K562 (cell line): ENCODE measurements around the gene DSPP. TPM values are rescaled to one million over a fixed set of nuclear protein-coding genes. Genes with fewer than 3 reads are reported as not detected.

ENCODE experiments used
- ATAC-seq: fragments of 200-7000 bp; cut with Tn5 transposase; 3 replicates; pipeline ENCODE4 v1.9.1; 2020; ENCODE audit warnings: moderate library complexity
- BruUV-seq: library from RNA; stranded (reverse); fragments of 400-500 nt; replicated peaks from 2 replicates; lab custom pipeline; 2021; lab: Mats Ljungman, UMichigan
- CTCF ChIA-PET: fragments of 300-600 bp; formaldehyde crosslinking; extraction: SDS; loops from one replicate; lab custom pipeline; 2021; ENCODE audit warnings: low intra/inter-chr PET ratio; lab: Yijun Ruan, JAX
- POLR2A ChIA-PET: fragments of 300-600, 350-650 bp; sonication (Branson Sonifier 250); formaldehyde crosslinking; extraction: SDS; loops from one replicate; lab custom pipeline; 2021; ENCODE audit warnings: antibody characterized with exemption, inconsistent platforms; lab: Yijun Ruan, JAX
- DNase-seq, 4 experiments: peaks; one replicate each; pipeline versions ENCODE4 v3.0.0 to v3.0.0-alpha.2; 2011 to 2018; ENCODE audit warnings: low spot score in 3 of 4, mixed read lengths in 3 of 4; ENCODE audit errors: extremely low read depth in 1 of 4
- FAIRE-seq: peaks from 2 replicates; lab custom pipeline; 2011; peaks lifted over from hg19 to GRCh38; lab: Jason Lieb, UNC
- H2AFZ ChIP-seq: 2 replicates; pipeline ENCODE4 v1.6.0; 2011; ENCODE audit warnings: low read depth, low read length, control low read depth, inconsistent platforms
- H3K27ac ChIP-seq: fragments of 200-600 bp; 3 replicates; pipeline ENCODE4 v1.8.0; 2011; ENCODE audit warnings: low read depth, mild to moderate bottlenecking, control low read depth, inconsistent platforms, low read length, moderate library complexity, mixed read lengths; ENCODE audit errors: extremely low read depth
- H3K27me3 ChIP-seq, 2 experiments: fragments of 300-600 bp in 1 of 2; 2 replicates in 1 of 2; 3 replicates in 1 of 2; pipeline versions ENCODE4 v1.6.0 to v1.8.0; 2011; ENCODE audit warnings: inconsistent platforms in 2 of 2, low read length in 2 of 2, mild to moderate bottlenecking in 1 of 2, mixed read lengths in 1 of 2, moderate library complexity in 1 of 2; ENCODE audit not compliant: control insufficient read depth in 2 of 2, insufficient read depth in 2 of 2
- H3K36me3 ChIP-seq: fragments of 300-600 bp; 3 replicates; pipeline ENCODE4 v1.8.0; 2011; ENCODE audit warnings: mild to moderate bottlenecking, low read length, inconsistent platforms; ENCODE audit not compliant: control insufficient read depth, insufficient read depth
- H3K4me1 ChIP-seq, 2 experiments: fragments of 200-600 bp in 1 of 2; replicated peaks in 1 of 2; 2 replicates in 1 of 2; 3 replicates in 1 of 2; pipeline versions ENCODE4 v1.5.1 to v1.8.0; 2011; ENCODE audit warnings: inconsistent platforms in 2 of 2, low read length in 2 of 2, mild to moderate bottlenecking in 1 of 2, mixed read lengths in 1 of 2, moderate library complexity in 1 of 2; ENCODE audit not compliant: control insufficient read depth in 2 of 2, insufficient read depth in 2 of 2
- H3K4me2 ChIP-seq: 2 replicates; pipeline ENCODE4 v1.6.1; 2011; ENCODE audit warnings: low read length, control low read depth, inconsistent platforms, mixed read lengths; ENCODE audit not compliant: insufficient read depth
- H3K4me3 ChIP-seq: fragments of 200-600 bp; sonication (generic), shearing (Covaris generic); 2 replicates; pipeline ENCODE4 v1.5.1; 2016; ENCODE audit warnings: control low read depth, inconsistent platforms
- H3K79me2 ChIP-seq: fragments of 200-600 bp; 3 replicates; pipeline ENCODE4 v1.8.0; 2011; ENCODE audit warnings: low read length, inconsistent platforms; ENCODE audit not compliant: control insufficient read depth, insufficient read depth
- H3K9ac ChIP-seq, 2 experiments: 2 replicates each; pipeline versions ENCODE4 v1.6.0 to v1.6.1; 2011; ENCODE audit warnings: low read depth in 2 of 2, low read length in 2 of 2, control low read depth in 1 of 2, inconsistent platforms in 1 of 2, mild to moderate bottlenecking in 1 of 2, mixed read lengths in 1 of 2; ENCODE audit not compliant: insufficient read depth in 1 of 2
- H3K9me1 ChIP-seq: one replicate; pipeline ENCODE4 v1.6.0; 2011; ENCODE audit warnings: inconsistent platforms, mild to moderate bottlenecking, low read length, moderate library complexity; ENCODE audit not compliant: control insufficient read depth, insufficient read depth
- H3K9me3 ChIP-seq: replicated peaks from 2 replicates; pipeline ENCODE4 v1.5.1; 2011; ENCODE audit warnings: low read depth, low read length, inconsistent platforms; ENCODE audit not compliant: control insufficient read depth, insufficient read depth
- H4K20me1 ChIP-seq: replicated peaks from 2 replicates; pipeline ENCODE4 v1.6.1; 2011; ENCODE audit warnings: low read length, inconsistent platforms, mixed read lengths; ENCODE audit not compliant: control insufficient read depth, insufficient read depth
- COPS2 ChIP-seq: fragments of 450-650 bp; conservative IDR thresholded peaks from 2 replicates; pipeline ENCODE4 v1.6.1; 2016; ENCODE audit warnings: mild to moderate bottlenecking, moderate library complexity
- DEAF1 ChIP-seq: fragments of 450-650 bp; formaldehyde crosslinking; IDR thresholded peaks from 2 replicates; pipeline ENCODE4 v1.4.0; 2020; ENCODE audit warnings: mild to moderate bottlenecking, moderate library complexity
- E2F3 ChIP-seq: fragments of 250-450 bp; sonication (Bioruptor Pico); IDR thresholded peaks from 2 replicates; pipeline ENCODE4 v1.4.0; 2020; ENCODE audit warnings: mild to moderate bottlenecking
- MLLT1 ChIP-seq, 2 experiments: fragments of 450-650 bp; IDR thresholded peaks; 2 replicates each; pipeline ENCODE4 v1.6.1; 2016
- NBN ChIP-seq: fragments of 450-650 bp; IDR thresholded peaks from 2 replicates; pipeline ENCODE4 v1.6.1; 2016; ENCODE audit warnings: low read depth, mild to moderate bottlenecking
- NEUROD1 ChIP-seq: fragments of 150-350 bp; IDR thresholded peaks from 2 replicates; pipeline ENCODE4 v1.6.1; 2014; ENCODE audit warnings: borderline replicate concordance, low read length, low read depth; ENCODE audit not compliant: partially characterized antibody
- POLR2H ChIP-seq: IDR thresholded peaks from 2 replicates; pipeline ENCODE4 v1.6.1; 2016; ENCODE audit warnings: missing genetic modification characterization, low read depth, mild to moderate bottlenecking, control low read depth, missing compliant biosample characterization, moderate library complexity
- SMARCA4 ChIP-seq: fragments of 450-650 bp; IDR thresholded peaks from 2 replicates; pipeline ENCODE4 v1.6.1; 2016
- TBP ChIP-seq: optimal IDR thresholded peaks from 2 replicates; pipeline ENCODE3; 2011; ENCODE audit warnings: low read depth, low read length, improper control_type of control experiment
- TCF7 ChIP-seq: sonication (generic); IDR thresholded peaks from 2 replicates; pipeline ENCODE4 v1.6.1; 2016; ENCODE audit warnings: antibody characterized with exemption, borderline replicate concordance
- ZBTB1 ChIP-seq: sonication (generic); formaldehyde crosslinking; IDR thresholded peaks from 2 replicates; pipeline ENCODE4 v1.8.1; 2023; ENCODE audit warnings: missing genetic modification reagents, low read depth, mild to moderate bottlenecking, borderline replicate concordance
- ZNF146 ChIP-seq: IDR thresholded peaks from one replicate; pipeline ENCODE4 v1.6.1; 2018; ENCODE audit warnings: missing compliant biosample characterization; ENCODE audit not compliant: unreplicated experiment
- ZNF217 ChIP-seq: sonication (generic); formaldehyde crosslinking; IDR thresholded peaks from 2 replicates; pipeline ENCODE4 v1.8.0; 2022; ENCODE audit warnings: mild to moderate bottlenecking, missing genetic modification reagents
- ZNF277 ChIP-seq: fragments of 250-450 bp; sonication (Bioruptor Pico); IDR thresholded peaks from 2 replicates; pipeline ENCODE4 v1.8.0; 2022; ENCODE audit warnings: inconsistent platforms, mild to moderate bottlenecking, moderate library complexity, borderline replicate concordance
- ZNF316 ChIP-seq: fragments of 450-650 bp; IDR thresholded peaks from 2 replicates; pipeline ENCODE4 v1.6.1; 2016
- whole genome bisulfite sequencing: fragments of 100-300 bp; shearing (Covaris generic); methylation state at CpG from one replicate; pipeline ENCODE4 v1.1.6; 2016; ENCODE audit warnings: low coverage, mixed read lengths; ENCODE audit not compliant: insufficient coverage; ENCODE audit errors: missing lambda C conversion rate; 5-methylcytosine and 5-hydroxymethylcytosine counted together
- in situ Hi-C: fragments of 300-500 bp; cut with MboI; formaldehyde crosslinking; loops from 4 replicates; pipeline ENCODE4 v1.15.0; 2018; ENCODE audit warnings: inconsistent platforms, mixed read lengths
- intact Hi-C: fragments of 100-400 bp; cut with micrococcal nuclease; formaldehyde crosslinking; loops from 2 replicates; pipeline ENCODE4 v1.14.2; 2022
- polyA plus RNA-seq, 8 experiments: library from polyadenylated mRNA; depleted of rRNA in 4 of 8; stranded (reverse) in 5 of 8; unstranded in 3 of 8; fragments of >200 nt; fragmentation: Nextera tagmentation in 2 of 8; fragmentation: Illumina TruSeq in 1 of 8; extraction: Ambion mirVana in 2 of 8; extraction: Trizol in 1 of 8; gene quantifications; 2 replicates each; pipeline versions ENCODE4 v1.2.1 to v1.2.3, GENCODE V29; 2011 to 2014; ENCODE audit warnings: inconsistent platforms in 1 of 8, missing spikeins in 1 of 8
- total RNA-seq, 7 experiments: library from RNA; depleted of rRNA in 6 of 7; stranded (reverse); fragments of >200 nt in 6 of 7; fragmentation: Illumina TruSeq in 2 of 7; extraction: Trizol in 2 of 7; gene quantifications; 2 replicates each; pipeline versions ENCODE4 v1.2.1 to v1.2.3, GENCODE V29; 2011 to 2021; ENCODE audit warnings: low replicate concordance in 1 of 7

Gene DSPP
- total and polyA plus RNA-seq, 9 of the 15 experiments (the other 6 are each of a cell fraction or from before 2014, with no cell fraction given), result not detected

GRCh38 chr4:87567191-87567590 lies 41.1 kb upstream of the DSPP start (continued):
- no peak for TF ChIP-seq E2F3
- TF ChIP-seq TCF7, result no peak
- no peak for TF ChIP-seq ZNF146 (CRISPR knock-in tag)
- TF ChIP-seq TBP, result no peak
- no peak for TF ChIP-seq NBN

GRCh38 chr4:87570290-87570805 lies 38.0 kb upstream of the DSPP start:
- Histone ChIP-seq H2AFZ (no peak overlapping the region), H3K27me3 (no peaks in the 10 kb centered on the region; a peak in 2 of 5 replicates), H3K79me2 (no peaks in the 10 kb centered on the region), H3K4me2 (no peak overlapping the region), H3K4me3 (no peak overlapping the region), H3K27ac (no peak overlapping the region), H3K9ac (no peak overlapping the region), H3K36me3 (no peaks in the 10 kb centered on the region), H3K9me1 (no peaks in the 10 kb centered on the region), H4K20me1 (no peaks in the 10 kb centered on the region), H3K9me3 (no peaks in the 10 kb centered on the region), H3K4me1 (no peaks in the 10 kb centered on the region)
- WGBS, result 0% methylated on average over 5 of the region's 5 CpGs
- no peak for TF ChIP-seq ZBTB1
- no peak for TF ChIP-seq COPS2
- no peak for TF ChIP-seq SMARCA4
- no peak for TF ChIP-seq DEAF1 (CRISPR knock-in tag)
- no peak for TF ChIP-seq NEUROD1
- TF ChIP-seq ZNF277 (CRISPR knock-in tag), result no peak
- TF ChIP-seq ZNF217 (CRISPR knock-in tag), result no peak
- TF ChIP-seq MLLT1 (IDR thresholded peaks at IDR 0.05), result no peak
- TF ChIP-seq ZNF316, result no peak
- no peak for TF ChIP-seq POLR2H
- no peak for TF ChIP-seq TCF7
- no TSS peak for BruUV-seq
- DNase-seq, result no peak
- CTCF ChIA-PET, result no interaction called here
- POLR2A ChIA-PET, result no interaction called here
- ATAC-seq, result no peak
- FAIRE-seq, result no peak
- in situ Hi-C loops (no loop called here), intact Hi-C loops (no loop called here)
